GM04504 (cell line): Measurements from ENCODE around the gene ASAP3.
A peak's percentile ranks its signal among the peaks of the same experiment; 100 is the strongest.

ENCODE experiments used
- DNase-seq: peaks from one replicate; pipeline ENCODE4 v3.0.0-alpha.2; 2012; ENCODE audit warnings: low read depth

Gene ASAP3

GRCh38 chr1:23483321-23484252, at the start of gene ASAP3:
Gene ASAP3 (minus strand): TSS chr1:23484179. CDS start chr1:23484133, 46 bp downstream.
- DNase-seq, result no peak

GRCh38 chr1:23533246-23534023, 49.5 kb upstream of the ASAP3 start:
- no peak for DNase-seq

GRCh38 chr1:23531562-23532094, 47.6 kb upstream of the ASAP3 start:
- no peak for DNase-seq

GRCh38 chr1:23530747-23531561, 47.0 kb upstream of the ASAP3 start, which contains the start of gene E2F2:
Gene E2F2 (minus strand): TSS chr1:23531233. CDS start chr1:23530793, 440 bp downstream.
- DNase-seq, result peak; percentile 57

- DNase-seq, result no peak
Observed at GRCh38 chr1:23530087-23530746, 46.2 kb upstream of the ASAP3 start.

- no peak for DNase-seq
Observed at GRCh38 chr1:23529146-23530086, 45.4 kb upstream of the ASAP3 start.

- peak; percentile 76 for DNase-seq
Observed at GRCh38 chr1:23528250-23528978, 44.4 kb upstream of the ASAP3 start.

- no peak for DNase-seq
Observed at GRCh38 chr1:23527900-23528249, 43.9 kb upstream of the ASAP3 start.

GRCh38 chr1:23527366-23527765, 43.4 kb upstream of the ASAP3 start:
- DNase-seq, result no peak

GRCh38 chr1:23526329-23527041, 42.5 kb upstream of the ASAP3 start:
- no peak for DNase-seq

GRCh38 chr1:23525558-23526250, 41.7 kb upstream of the ASAP3 start:
- no peak for DNase-seq

GRCh38 chr1:23524716-23525401, 40.9 kb upstream of the ASAP3 start:
- no peak for DNase-seq

- no peak for DNase-seq
Observed at GRCh38 chr1:23524163-23524562, 40.2 kb upstream of the ASAP3 start.

GRCh38 chr1:23522244-23522982, 38.4 kb upstream of the ASAP3 start:
- no peak for DNase-seq

GRCh38 chr1:23521588-23521987, 37.6 kb upstream of the ASAP3 start:
- DNase-seq, result no peak

GRCh38 chr1:23517581-23517980, 33.6 kb upstream of the ASAP3 start:
- no peak for DNase-seq

GRCh38 chr1:23515905-23516304, 31.9 kb upstream of the ASAP3 start:
- no peak for DNase-seq
